HG03575 (cell line): ENCODE results near the gene NBPF6.
"Not testable (repeated sequence)": the region's sequence is repeated elsewhere in the genome, so short reads cannot be mapped to it uniquely, and the experiment has no call there.

Source experiments
- ATAC-seq: cut with Tn5 transposase; IDR thresholded peaks from one replicate; pipeline ENCODE4 v1.9.1; 2021; ENCODE audit not compliant: unreplicated experiment, insufficient number of reproducible peaks, low FRiP score; ENCODE audit errors: extremely low read depth

The NBPF6 gene, protein sequence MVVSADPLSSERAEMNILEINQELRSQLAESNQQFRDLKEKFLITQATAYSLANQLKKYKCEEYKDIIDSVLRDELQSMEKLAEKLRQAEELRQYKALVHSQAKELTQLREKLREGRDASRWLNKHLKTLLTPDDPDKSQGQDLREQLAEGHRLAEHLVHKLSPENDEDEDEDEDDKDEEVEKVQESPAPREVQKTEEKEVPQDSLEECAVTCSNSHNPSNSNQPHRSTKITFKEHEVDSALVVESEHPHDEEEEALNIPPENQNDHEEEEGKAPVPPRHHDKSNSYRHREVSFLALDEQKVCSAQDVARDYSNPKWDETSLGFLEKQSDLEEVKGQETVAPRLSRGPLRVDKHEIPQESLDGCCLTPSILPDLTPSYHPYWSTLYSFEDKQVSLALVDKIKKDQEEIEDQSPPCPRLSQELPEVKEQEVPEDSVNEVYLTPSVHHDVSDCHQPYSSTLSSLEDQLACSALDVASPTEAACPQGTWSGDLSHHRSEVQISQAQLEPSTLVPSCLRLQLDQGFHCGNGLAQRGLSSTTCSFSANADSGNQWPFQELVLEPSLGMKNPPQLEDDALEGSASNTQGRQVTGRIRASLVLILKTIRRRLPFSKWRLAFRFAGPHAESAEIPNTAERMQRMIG

DNA sequence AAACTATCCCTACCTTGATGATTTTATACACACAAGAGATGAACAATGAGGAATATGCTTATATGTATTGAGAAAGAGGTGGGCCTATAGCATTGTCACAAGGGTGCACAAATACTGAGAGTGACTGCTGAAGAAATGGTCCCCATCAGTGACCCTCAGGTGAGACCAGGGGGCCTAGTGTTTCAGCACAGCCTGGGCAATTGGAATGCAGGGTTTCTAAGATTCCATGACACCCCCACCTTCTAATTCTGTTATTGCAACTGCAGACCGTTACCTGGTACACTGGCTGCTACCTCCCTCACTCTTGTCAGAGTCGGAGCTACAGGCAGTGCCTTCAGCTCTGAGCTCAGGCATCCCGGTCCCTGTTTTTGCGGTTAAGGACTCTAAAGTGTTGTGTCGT is at the start of gene NBPF6:
TSS of gene NBPF6 (plus strand) at position 301 of the 400 bp plus-strand sequence. CDS start 259 bp downstream, outside the sequence.
- not testable (repeated sequence) for ATAC-seq

DNA sequence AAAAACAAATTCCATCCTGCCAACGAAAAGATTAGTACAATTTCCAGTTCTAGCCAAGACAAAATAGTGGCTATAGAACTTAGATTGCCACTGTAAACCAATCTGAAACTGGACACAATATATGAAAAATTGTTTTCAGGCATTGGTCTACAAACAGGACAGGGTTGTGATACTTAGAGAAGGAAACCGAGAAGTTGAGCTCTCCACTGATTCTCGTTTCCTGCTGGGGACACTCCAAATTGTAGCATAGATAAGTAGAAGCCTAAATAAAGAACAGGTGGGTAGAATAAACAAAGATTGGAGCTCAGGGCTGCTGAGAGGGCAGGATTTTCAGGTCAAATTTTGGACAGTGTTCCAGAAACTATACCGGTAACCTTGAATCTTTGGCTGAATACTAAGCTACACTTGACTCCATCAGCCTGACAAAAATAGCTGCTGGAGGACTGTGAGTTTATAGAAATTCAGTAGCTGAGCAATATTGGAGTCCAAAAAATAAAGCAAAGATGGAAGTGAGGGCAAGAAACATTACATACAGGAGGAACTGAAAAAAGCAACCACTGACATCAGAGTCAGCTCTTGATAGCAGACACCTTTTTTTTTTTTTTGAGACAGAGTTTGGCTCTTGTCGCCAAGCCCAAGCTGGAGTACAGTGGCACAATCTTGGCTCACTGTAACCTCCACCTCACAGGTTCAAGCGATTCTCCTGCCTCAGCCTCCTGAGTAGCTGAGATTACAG is 38.9 kb upstream of the NBPF6 start:
- ATAC-seq: not testable (repeated sequence)

DNA sequence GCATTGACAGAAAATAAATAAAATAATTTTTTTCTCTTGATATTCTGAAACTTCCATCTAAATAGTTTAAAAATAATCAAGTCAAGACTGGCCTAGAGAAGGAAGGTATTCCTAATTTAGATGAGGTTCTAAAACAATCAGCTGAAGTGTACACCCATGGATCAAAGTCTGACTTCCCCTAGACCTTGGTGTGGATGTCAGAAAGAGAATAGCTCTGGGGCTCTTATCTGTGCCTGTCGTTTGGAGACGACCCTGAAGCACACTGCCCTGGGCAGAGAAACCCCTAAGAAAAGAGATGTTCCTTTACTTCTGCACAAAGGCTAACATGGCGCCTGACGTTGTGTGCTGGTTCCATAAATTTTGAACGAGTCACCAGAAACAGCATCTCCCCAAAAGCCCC is 30.0 kb upstream of the NBPF6 start:
- ATAC-seq: not testable (repeated sequence)

DNA sequence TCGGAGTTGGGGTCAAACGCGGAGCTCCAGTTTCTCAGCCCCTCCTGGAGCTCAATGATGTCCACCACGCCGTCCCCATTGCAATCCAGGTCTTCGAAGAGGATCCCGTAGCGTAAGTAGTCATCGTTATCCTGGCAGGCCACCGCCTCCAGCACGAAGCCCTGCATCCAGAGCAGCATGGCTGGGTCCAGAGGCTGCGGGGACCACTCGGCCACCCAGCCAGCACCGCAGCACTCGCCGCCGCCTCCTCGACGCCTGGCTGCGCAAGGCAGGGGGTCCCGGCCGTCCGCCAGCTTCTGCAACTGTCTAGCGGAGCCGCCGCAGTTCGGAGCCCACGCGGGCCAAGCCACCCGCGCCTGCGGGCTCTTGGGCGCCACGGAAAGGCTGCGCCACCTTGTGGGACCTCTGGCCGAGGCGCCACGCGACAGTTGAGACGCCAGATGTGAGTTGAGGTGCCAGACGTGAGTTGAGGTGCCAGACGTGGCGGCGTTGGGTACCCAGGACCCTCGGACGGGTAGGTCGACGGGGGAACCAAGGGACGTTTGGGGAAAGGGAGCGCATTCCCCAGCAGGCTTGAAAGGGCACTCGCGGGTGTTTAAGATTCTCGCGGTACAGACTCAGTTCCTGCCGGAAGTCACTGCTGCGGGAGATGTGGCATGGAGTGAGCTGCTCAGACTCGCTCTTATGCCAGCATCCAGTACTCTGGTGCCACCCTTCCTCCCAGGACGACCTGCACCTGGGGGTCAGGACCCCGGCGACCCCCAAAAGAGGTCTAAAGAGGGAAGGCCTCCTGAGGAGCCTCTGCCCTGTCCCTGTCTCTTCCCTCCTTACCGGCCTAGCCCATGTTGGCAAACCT is 28.9 kb upstream of the NBPF6 start:
- ATAC-seq: not testable (repeated sequence)

DNA sequence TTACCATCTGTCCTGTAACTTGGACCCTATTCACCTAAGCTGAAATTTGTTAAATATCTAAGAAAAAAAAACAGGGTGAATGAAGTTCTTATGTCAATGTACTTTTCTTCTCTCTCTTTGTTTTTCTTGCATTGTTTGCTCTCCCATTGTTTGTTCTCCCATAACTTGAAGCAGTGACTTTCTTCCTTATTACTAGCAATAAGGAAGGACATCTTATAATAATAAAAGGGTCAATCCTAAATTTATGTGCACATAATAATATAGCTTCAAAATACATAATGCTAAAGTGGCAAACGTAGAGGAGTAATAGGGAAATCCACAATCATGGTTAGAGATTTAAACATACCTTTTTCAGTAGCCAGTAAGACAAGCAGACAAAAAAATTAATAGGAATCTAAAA is 23.3 kb upstream of the NBPF6 start:
- ATAC-seq: not testable (repeated sequence)

DNA sequence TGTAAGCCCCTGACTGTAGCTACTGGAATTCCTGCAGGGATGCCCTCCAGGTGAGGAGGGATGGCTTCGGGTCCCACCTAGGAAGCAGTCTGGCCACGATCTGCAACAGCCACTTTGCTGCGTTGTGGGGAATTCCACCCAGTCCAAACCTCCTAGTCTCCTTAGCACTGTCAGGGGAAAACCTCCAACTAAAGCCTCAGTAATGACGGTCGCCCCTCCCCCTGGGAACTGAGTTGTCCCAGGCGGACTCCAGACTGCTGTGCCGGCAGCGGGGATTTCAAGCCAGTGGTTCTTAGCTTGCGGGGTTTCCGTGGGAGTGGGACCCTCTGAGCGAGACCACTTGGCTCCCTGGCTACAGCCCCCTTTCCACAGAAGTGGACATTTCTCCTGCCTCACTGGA is 18.1 kb upstream of the NBPF6 start:
- ATAC-seq: not testable (repeated sequence)

DNA sequence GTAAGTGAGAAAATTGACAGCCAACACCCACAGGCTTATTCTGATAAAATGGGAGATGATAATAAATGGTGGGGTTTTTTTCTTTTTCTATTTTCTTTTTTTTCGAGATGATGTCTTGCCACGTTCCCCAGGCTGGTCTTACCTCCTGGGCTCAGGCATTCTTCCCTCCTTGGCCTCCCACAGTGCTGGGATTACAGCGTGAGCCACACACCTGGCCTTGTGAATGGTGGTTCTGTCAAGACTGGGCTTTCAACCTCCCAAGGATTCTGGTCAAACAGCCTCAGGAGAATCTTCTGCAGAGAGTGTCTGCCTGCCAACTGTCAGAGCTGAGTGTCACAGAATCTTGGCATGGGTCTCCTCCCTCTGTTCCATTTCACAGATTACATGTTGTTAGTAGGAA is 16.7 kb upstream of the NBPF6 start:
- ATAC-seq: not testable (repeated sequence)

DNA sequence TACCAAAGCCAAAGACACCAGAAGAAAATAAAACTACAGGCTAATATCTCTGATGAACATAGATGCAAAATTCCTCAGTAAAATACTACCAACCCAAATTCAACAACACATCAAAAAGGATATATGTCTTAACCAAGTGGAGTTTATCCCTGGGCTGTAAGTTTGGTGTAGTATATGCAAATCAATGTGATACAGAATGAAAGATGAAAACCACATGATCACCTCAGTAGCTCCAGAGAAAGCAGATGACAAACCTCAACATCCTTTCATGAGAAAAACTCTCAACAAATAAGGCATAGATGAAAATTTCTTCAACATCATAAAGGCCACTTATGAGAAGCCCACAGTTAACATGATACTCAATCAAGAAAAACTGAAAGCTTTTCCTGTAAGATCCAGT is 11.6 kb upstream of the NBPF6 start:
- ATAC-seq: not testable (repeated sequence)

DNA sequence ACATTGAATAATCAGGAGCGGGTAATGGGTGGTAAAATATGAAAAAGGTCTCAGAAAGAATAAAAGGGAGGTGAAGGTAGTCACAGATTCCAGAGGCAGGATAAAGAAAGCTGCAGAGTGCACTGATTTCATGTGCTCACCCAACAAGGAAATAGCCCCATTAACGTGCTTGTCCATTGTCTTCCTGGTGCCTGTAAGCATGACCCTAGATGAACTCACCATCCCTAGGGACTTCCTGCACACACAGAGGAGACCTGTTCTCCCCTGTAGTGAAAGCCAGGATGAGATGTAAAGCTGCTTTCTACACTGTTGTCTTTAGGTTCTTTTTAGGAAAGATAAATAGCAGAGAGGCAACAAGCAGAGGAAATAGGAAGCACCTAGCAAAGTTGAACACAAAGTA is 4.4 kb downstream of the NBPF6 start:
- ATAC-seq: not testable (repeated sequence)

DNA sequence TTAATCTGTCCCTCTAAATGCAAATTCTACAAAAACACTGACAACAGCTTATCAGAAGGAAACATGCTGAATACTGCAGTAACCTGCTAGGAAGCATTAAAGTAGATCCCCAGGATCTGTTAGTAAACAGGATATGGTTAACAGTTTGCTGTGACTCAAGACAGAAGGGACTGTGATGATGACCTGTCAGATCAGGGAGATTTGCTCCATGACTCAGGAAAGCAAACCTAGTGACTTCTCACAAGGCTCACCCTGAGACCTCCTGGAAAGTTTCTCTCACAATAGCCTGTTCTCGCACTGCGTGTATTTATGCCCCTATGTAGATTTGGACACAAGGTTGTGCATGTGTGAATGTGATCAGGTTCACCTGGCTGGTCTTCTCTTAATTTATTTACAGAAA is 8.5 kb downstream of the NBPF6 start:
- ATAC-seq: not testable (repeated sequence)

DNA sequence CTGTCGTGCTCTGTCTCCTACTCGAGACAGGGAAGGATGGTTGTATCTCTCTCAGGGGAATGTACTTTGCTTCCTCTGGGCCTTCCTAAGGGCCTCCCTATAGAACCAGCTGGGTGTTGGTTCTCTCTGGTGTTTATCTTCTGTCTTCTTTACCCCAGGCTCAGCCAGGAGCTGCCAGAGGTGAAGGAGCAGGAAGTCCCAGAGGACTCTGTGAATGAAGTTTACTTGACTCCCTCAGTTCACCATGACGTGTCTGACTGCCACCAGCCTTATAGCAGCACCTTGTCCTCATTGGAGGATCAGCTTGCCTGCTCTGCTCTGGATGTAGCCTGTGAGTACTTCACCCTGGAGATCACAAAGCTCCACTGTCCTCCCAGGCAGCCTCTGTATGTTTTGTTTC is 11.6 kb downstream of the NBPF6 start:
- not testable (repeated sequence) for ATAC-seq

DNA sequence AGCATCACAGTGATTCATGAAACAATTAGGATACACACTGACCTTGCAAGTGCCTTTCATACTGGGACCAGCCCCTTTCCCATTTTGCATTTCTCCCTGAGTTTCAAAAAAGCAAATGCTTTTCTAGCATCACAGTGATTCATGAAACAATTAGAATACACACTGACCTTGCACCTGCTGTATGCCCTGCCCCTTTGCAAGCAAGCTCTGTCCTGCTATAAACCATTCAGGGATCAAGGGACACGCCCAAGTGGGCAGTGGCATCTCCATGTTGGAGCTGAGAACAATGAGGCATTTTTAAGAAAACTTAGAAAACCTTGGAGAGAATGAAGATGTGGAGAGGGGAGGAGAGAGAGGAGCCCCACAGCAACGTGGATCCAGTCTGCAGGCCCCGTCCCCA is 13.8 kb downstream of the NBPF6 start:
- not testable (repeated sequence) for ATAC-seq

DNA sequence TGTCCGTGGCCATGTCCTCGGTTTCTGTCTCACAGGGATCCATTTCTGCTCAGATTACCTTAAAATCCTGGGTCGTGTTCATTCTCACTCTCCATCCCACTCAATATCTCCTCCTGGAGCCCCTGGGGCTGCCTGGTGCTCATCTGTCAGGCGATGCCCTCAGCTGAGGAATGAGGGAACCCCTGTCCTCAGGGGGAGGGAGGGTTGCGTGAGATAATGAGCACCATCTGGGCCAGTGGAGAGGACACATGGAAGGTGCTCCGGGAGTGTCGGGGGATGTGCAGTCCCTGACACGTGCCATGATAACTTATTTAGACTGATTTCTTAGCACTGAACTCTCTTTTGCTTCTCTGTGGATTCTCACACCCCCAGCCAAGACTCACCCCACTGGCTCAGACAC is 16.0 kb downstream of the NBPF6 start:
- not testable (repeated sequence) for ATAC-seq

DNA sequence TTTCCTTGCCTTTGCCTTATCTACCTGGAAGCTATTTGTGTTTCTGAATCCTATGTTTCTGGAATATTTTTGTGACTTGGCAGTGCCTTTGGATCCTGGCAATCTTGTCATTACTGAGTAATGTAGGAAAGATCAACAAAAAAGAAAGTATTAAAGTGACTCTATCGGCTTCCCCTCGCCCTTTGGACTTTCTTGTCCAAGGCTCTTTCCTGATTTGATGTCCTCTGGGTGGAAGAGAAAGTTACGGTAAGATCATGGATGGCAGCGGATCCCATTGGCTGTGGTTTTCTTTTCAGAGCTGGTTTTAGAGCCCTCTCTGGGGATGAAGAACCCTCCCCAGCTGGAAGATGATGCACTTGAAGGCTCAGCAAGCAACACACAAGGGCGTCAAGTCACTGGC is 17.0 kb downstream of the NBPF6 start:
- not testable (repeated sequence) for ATAC-seq

DNA sequence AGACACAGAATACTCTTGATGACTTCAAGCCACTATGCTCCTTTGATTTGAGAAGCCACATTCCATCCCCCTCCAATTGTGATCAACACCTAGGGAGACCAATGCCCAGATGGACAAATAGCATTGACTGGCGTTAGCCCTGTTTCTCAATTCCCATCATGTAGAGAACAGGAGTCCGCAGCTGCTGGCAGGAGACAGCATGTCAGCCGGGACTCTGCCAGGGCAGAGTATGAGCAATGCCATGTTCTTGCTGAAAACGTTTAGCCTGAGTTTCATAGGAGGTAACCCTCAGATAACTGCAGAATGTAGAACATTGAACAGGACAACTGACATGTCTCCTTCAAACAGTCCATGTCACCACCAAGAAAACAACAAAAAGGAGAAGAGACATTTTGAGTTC is 20.6 kb downstream of the NBPF6 start:
- not testable (repeated sequence) for ATAC-seq

DNA sequence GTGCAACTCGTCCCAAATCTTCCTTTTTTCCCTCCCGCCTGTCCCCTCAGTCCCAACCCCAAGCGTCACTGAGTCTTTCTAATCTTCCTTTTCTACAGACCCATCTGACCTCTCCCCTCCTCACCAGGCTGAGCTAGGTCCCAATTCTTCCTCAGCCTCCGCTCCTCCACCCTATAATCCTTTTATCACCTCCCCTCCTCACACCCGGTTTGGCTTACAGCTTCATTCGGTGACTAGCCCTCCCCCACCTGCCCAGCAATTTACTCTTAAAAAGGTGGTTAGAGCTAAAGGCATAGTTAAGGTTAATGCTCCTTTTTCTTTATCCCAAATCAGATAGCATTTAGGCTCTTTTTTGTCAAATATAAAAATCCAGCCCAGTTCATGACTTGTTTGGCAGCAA is 24.4 kb downstream of the NBPF6 start:
- not testable (repeated sequence) for ATAC-seq

DNA sequence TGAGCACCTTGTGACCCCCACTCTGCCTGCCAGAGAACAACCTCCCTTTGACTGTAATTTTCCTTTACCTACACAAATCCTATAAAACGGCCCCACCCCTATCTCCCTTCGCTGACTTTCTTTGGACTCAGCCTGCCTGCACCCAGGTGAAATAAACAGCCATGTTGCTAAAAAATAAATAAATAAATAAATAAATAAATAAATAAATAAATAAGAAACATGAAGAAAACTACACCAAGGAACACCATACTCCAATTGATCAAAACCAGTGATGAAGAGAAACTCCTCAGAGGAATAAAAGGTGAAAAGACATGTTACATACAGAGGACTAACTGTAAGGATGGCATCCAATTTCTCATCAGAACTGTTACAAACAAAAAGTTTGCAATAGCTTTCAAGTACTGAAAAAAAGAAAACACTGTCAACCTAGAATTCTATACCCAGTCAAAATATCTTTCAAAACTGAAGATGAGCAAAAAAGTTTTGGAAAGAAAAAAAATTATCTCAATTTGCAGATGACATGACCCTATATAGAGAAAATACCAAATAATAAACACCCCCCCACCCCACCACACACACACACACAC is 28.4 kb downstream of the NBPF6 start:
- no peak for ATAC-seq

DNA sequence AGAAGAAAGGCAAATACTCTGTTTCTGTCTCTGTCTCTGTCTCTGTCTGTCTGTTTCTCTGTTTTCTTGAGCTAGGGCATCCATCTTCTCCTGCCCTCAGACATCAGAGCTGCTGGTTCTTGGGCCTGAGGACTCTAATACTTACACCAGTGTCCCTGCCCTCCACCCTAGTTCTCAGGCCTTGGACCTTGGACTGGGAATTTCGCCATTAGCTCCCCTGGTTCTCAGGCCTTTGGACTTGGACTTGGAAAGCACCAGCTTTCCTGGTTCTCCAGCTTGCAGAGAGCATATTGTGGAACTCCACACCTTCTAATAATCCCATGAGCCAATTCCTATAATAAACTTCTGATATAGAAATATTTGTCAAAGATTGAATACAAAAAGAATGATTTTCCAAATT is 32.6 kb downstream of the NBPF6 start:
- ATAC-seq: no peak
